Neuron (in vitro differentiated cells): ENCODE data around the gene EXOC3L4.

Experiments
- H2AFZ ChIP-seq: one replicate; pipeline ENCODE4 v1.6.1; 2013; ENCODE audit warnings: low read depth, mild to moderate bottlenecking, inconsistent platforms, low read length, moderate library complexity
- H3K27me3 ChIP-seq: one replicate; pipeline ENCODE4 v1.6.1; 2013; ENCODE audit warnings: low read length; ENCODE audit not compliant: insufficient read depth
- H3K36me3 ChIP-seq: one replicate; pipeline ENCODE4 v1.6.1; 2013; ENCODE audit warnings: low read length; ENCODE audit not compliant: insufficient read depth
- H3K4me1 ChIP-seq: one replicate; pipeline ENCODE4 v1.6.1; 2013; ENCODE audit warnings: low read length; ENCODE audit not compliant: insufficient read depth
- H3K4me3 ChIP-seq: 2 replicates; pipeline ENCODE4 v1.5.1; 2013; ENCODE audit warnings: mild to moderate bottlenecking, low read length, moderate library complexity
- H3K9me3 ChIP-seq: one replicate; pipeline ENCODE4 v1.6.1; 2013; ENCODE audit warnings: low read length

EXOC3L4 gene

GRCh38 chr14:103089386-103090335 lies 4.9 kb upstream of the EXOC3L4 start:
- H3K27me3 ChIP-seq = peaks cover 73% of the 10 kb centered on the region
- H3K9me3 ChIP-seq = no peaks in the 10 kb centered on the region
- peaks cover 24% of the 10 kb centered on the region for H3K4me1 ChIP-seq
- no peaks in the 10 kb centered on the region for H3K36me3 ChIP-seq
- H2AFZ ChIP-seq = no peak overlapping the region
- H3K4me3 ChIP-seq = no peak overlapping the region

GRCh38 chr14:103090481-103091020 lies 4.0 kb upstream of the EXOC3L4 start:
- Histone ChIP-seq H3K9me3 (no peaks in the 10 kb centered on the region), H3K27me3 (peaks cover 70% of the 10 kb centered on the region), H3K36me3 (no peaks in the 10 kb centered on the region), H2AFZ (no peak overlapping the region), H3K4me3 (no peak overlapping the region), H3K4me1 (peaks cover 24% of the 10 kb centered on the region)

- no peaks in the 10 kb centered on the region for H3K9me3 ChIP-seq
- peaks cover 72% of the 10 kb centered on the region for H3K27me3 ChIP-seq
- no peaks in the 10 kb centered on the region for H3K36me3 ChIP-seq
- peaks cover 24% of the 10 kb centered on the region for H3K4me1 ChIP-seq
- no peak overlapping the region for H3K4me3 ChIP-seq
- no peak overlapping the region for H2AFZ ChIP-seq
These were observed 3.3 kb upstream of the EXOC3L4 start for GRCh38 chr14:103091041-103091882.

GRCh38 chr14:103091883-103092222 lies 2.7 kb upstream of the EXOC3L4 start:
- Histone ChIP-seq H3K4me1 (peaks cover 20% of the 10 kb centered on the region), H3K27me3 (peaks cover 70% of the 10 kb centered on the region), H2AFZ (no peak overlapping the region), H3K4me3 (no peak overlapping the region), H3K9me3 (no peaks in the 10 kb centered on the region), H3K36me3 (no peaks in the 10 kb centered on the region)

GRCh38 chr14:103093856-103094405 lies 594 bp upstream of the EXOC3L4 start:
- no peaks in the 10 kb centered on the region for H3K9me3 ChIP-seq
- no peak overlapping the region for H3K4me3 ChIP-seq
- no peak overlapping the region for H2AFZ ChIP-seq
- H3K4me1 ChIP-seq = peaks cover 10% of the 10 kb centered on the region
- no peaks in the 10 kb centered on the region for H3K36me3 ChIP-seq
- H3K27me3 ChIP-seq = peaks cover 66% of the 10 kb centered on the region

- H3K36me3 ChIP-seq = no peaks in the 10 kb centered on the region
- no peaks in the 10 kb centered on the region for H3K9me3 ChIP-seq
- H3K27me3 ChIP-seq = peaks cover 57% of the 10 kb centered on the region
- no peak overlapping the region for H2AFZ ChIP-seq
- H3K4me1 ChIP-seq = peaks cover 10% of the 10 kb centered on the region
- H3K4me3 ChIP-seq = no peak overlapping the region
These were observed 769 bp downstream of the EXOC3L4 start for GRCh38 chr14:103095210-103095778.

- Histone ChIP-seq H3K9me3 (no peaks in the 10 kb centered on the region), H3K27me3 (peaks cover 50% of the 10 kb centered on the region), H3K4me1 (peaks cover 10% of the 10 kb centered on the region), H2AFZ (no peak overlapping the region), H3K36me3 (no peaks in the 10 kb centered on the region), H3K4me3 (no peak overlapping the region)
These were observed 1.9 kb downstream of the EXOC3L4 start for GRCh38 chr14:103096387-103096786.

- peaks cover 41% of the 10 kb centered on the region for H3K27me3 ChIP-seq
- no peaks in the 10 kb centered on the region for H3K9me3 ChIP-seq
- H3K36me3 ChIP-seq = no peaks in the 10 kb centered on the region
- no peak overlapping the region for H3K4me3 ChIP-seq
- peaks cover 10% of the 10 kb centered on the region for H3K4me1 ChIP-seq
- H2AFZ ChIP-seq = no peak overlapping the region
These were observed 2.9 kb downstream of the EXOC3L4 start for GRCh38 chr14:103097244-103097993.

GRCh38 chr14:103097994-103098957 lies 3.8 kb downstream of the EXOC3L4 start:
- H3K27me3 ChIP-seq = peaks cover 36% of the 10 kb centered on the region
- H2AFZ ChIP-seq = no peak overlapping the region
- H3K4me3 ChIP-seq = no peak overlapping the region
- no peaks in the 10 kb centered on the region for H3K36me3 ChIP-seq
- peaks cover under 1% of the 10 kb centered on the region for H3K9me3 ChIP-seq
- H3K4me1 ChIP-seq = peaks cover 10% of the 10 kb centered on the region

GRCh38 chr14:103099081-103099732 lies 4.7 kb downstream of the EXOC3L4 start:
- Histone ChIP-seq H2AFZ (no peak overlapping the region), H3K4me1 (peaks cover 2% of the 10 kb centered on the region), H3K36me3 (no peaks in the 10 kb centered on the region), H3K4me3 (no peak overlapping the region), H3K9me3 (peaks cover 2% of the 10 kb centered on the region), H3K27me3 (peaks cover 39% of the 10 kb centered on the region)

GRCh38 chr14:103099733-103100280 lies 5.3 kb downstream of the EXOC3L4 start:
- H2AFZ ChIP-seq = no peak overlapping the region
- H3K4me3 ChIP-seq = no peak overlapping the region
- no peaks in the 10 kb centered on the region for H3K36me3 ChIP-seq
- H3K9me3 ChIP-seq = peaks cover 2% of the 10 kb centered on the region
- H3K4me1 ChIP-seq = no peaks in the 10 kb centered on the region
- peaks cover 42% of the 10 kb centered on the region for H3K27me3 ChIP-seq
